GM23338 (cell line): Measurements from ENCODE around the gene ENTPD1. TPM values are rescaled to one million over a fixed set of nuclear protein-coding genes. Genes with fewer than 3 reads are reported as not detected.
"Not testable (repeated sequence)": the region's sequence is repeated elsewhere in the genome, so short reads cannot be mapped to it uniquely, and the experiment has no call there.

ENCODE experiments used
- ATAC-seq: fragments of 200-7000 bp; cut with Tn5 transposase; 3 replicates; pipeline ENCODE4 v1.9.1; 2020
- DNase-seq: peaks from one replicate; pipeline ENCODE4 v3.0.0-alpha.2; 2015; ENCODE audit warnings: low spot score
- H2AFZ ChIP-seq: fragments of 200-600 bp; sonication (generic); 2 replicates; pipeline ENCODE4 v1.8.0; 2016; ENCODE audit warnings: antibody characterized with exemption, mild to moderate bottlenecking, moderate library complexity
- H3F3A ChIP-seq: fragments of 200-600 bp; sonication (generic); replicated peaks from 2 replicates; pipeline ENCODE4 v1.8.0; 2017; ENCODE audit warnings: antibody characterized with exemption, mixed run types, low read depth
- H3K27ac ChIP-seq: fragments of 200-600 bp; sonication (generic); 2 replicates; pipeline ENCODE4 v1.6.1; 2016; ENCODE audit warnings: low read depth
- H3K27me3 ChIP-seq: fragments of 200-600 bp; sonication (generic); 2 replicates; pipeline ENCODE4 v1.8.0; 2016; ENCODE audit warnings: mild to moderate bottlenecking, mixed run types, moderate library complexity; ENCODE audit not compliant: insufficient read depth
- H3K36me3 ChIP-seq: fragments of 200-600 bp; sonication (generic); 2 replicates; pipeline ENCODE4 v1.8.0; 2016; ENCODE audit warnings: mild to moderate bottlenecking; ENCODE audit not compliant: insufficient read depth
- H3K4me1 ChIP-seq: fragments of 200-600 bp; sonication (generic); 2 replicates; pipeline ENCODE4 v1.8.0; 2016; ENCODE audit warnings: mild to moderate bottlenecking, moderate library complexity; ENCODE audit not compliant: insufficient read depth
- H3K4me2 ChIP-seq: fragments of 200-600 bp; sonication (generic); 2 replicates; pipeline ENCODE4 v1.7.1; 2017; ENCODE audit warnings: mixed run types
- H3K4me3 ChIP-seq: fragments of 200-600 bp; sonication (generic); 2 replicates; pipeline ENCODE4 v1.6.1; 2016; ENCODE audit warnings: mixed run types
- H3K79me2 ChIP-seq: fragments of 200-600 bp; sonication (generic); replicated peaks from 2 replicates; pipeline ENCODE4 v1.8.0; 2017; ENCODE audit warnings: mild to moderate bottlenecking; ENCODE audit not compliant: insufficient read depth
- H3K9me2 ChIP-seq: fragments of 200-600 bp; sonication (generic); 2 replicates; pipeline ENCODE4 v1.8.0; 2017; ENCODE audit not compliant: insufficient read depth
- H4K20me1 ChIP-seq: fragments of 200-600 bp; sonication (generic); replicated peaks from 2 replicates; pipeline ENCODE4 v1.8.0; 2017; ENCODE audit warnings: mild to moderate bottlenecking; ENCODE audit not compliant: insufficient read depth
- H3K27ac Mint-ChIP-seq: 2 replicates; pipeline ENCODE4 v1.8.0; 2020; ENCODE audit warnings: inconsistent platforms, mild to moderate bottlenecking, moderate library complexity, mixed read lengths
- H3K27me3 Mint-ChIP-seq: 3 replicates; pipeline ENCODE4 v1.8.0; 2022; ENCODE audit warnings: low read depth, mild to moderate bottlenecking, moderate library complexity, mixed read lengths, inconsistent platforms; ENCODE audit not compliant: insufficient read depth, poor library complexity
- H3K36me3 Mint-ChIP-seq: 3 replicates; pipeline ENCODE4 v1.8.0; 2021; ENCODE audit warnings: low read depth, mild to moderate bottlenecking, inconsistent platforms, moderate library complexity, mixed read lengths
- H3K4me1 Mint-ChIP-seq: 3 replicates; pipeline ENCODE4 v1.8.0; 2020; ENCODE audit warnings: mild to moderate bottlenecking, inconsistent platforms, mixed read lengths
- H3K4me3 Mint-ChIP-seq: 3 replicates; pipeline ENCODE4 v1.8.0; 2021; ENCODE audit warnings: moderate library complexity, mild to moderate bottlenecking, inconsistent platforms, mixed read lengths
- H3K9me3 Mint-ChIP-seq: 3 replicates; pipeline ENCODE4 v1.8.0; 2020; ENCODE audit warnings: moderate library complexity, mild to moderate bottlenecking, inconsistent platforms, mixed read lengths
- CREB1 ChIP-seq: fragments of 250-450 bp; sonication (Bioruptor Pico); IDR thresholded peaks from 2 replicates; pipeline ENCODE4 v1.5.0; 2020; ENCODE audit warnings: low read depth, mild to moderate bottlenecking, moderate library complexity
- EZH2phosphoT487 ChIP-seq: fragments of 200-600 bp; sonication (generic); IDR thresholded peaks from one replicate; pipeline ENCODE4 v1.8.1; 2018; ENCODE audit warnings: antibody characterized with exemption; ENCODE audit not compliant: unreplicated experiment
- POLR2AphosphoS5 ChIP-seq: IDR thresholded peaks from 2 replicates; pipeline ENCODE4 v1.6.1; 2016; ENCODE audit warnings: antibody characterized with exemption, low read depth
- STAT1 ChIP-seq: IDR thresholded peaks from one replicate; pipeline ENCODE4 v1.6.1; 2016; ENCODE audit warnings: antibody characterized with exemption; ENCODE audit not compliant: unreplicated experiment
- ZNF114 ChIP-seq: fragments of 250-450 bp; sonication (Bioruptor Pico); IDR thresholded peaks from 2 replicates; pipeline ENCODE4 v1.5.0; 2020; ENCODE audit warnings: mild to moderate bottlenecking, moderate library complexity
- ZNF331 ChIP-seq: fragments of 250-450 bp; sonication (Bioruptor Pico); IDR thresholded peaks from 2 replicates; pipeline ENCODE4 v1.5.0; 2020; ENCODE audit warnings: low read depth, mild to moderate bottlenecking, moderate library complexity
- polyA plus RNA-seq: library from polyadenylated mRNA; unstranded; fragments of >200 nt; fragmentation: Nextera tagmentation; extraction: Ambion mirVana; gene quantifications from 2 replicates; pipeline ENCODE4 v1.2.1, GENCODE V29; 2016
- total RNA-seq: library from RNA; depleted of rRNA; stranded (reverse); fragments of >200 nt; shearing (Covaris generic); gene quantifications from 2 replicates; pipeline ENCODE4 v1.2.3, GENCODE V29; 2014
- TF ChIP-seq, protein P1 (sequence below): IDR thresholded peaks from 2 replicates; pipeline ENCODE4 v1.6.1; 2016; ENCODE audit warnings: antibody characterized with exemption
- TF ChIP-seq, protein P2 (sequence below): IDR thresholded peaks from one replicate; pipeline ENCODE4 v1.6.1; 2018; ENCODE audit warnings: antibody characterized with exemption; ENCODE audit not compliant: unreplicated experiment

ENTPD1 gene
- total and polyA plus RNA-seq, 2 experiments from 2014 or later, result 2.3 to 3.6 TPM

DNA sequence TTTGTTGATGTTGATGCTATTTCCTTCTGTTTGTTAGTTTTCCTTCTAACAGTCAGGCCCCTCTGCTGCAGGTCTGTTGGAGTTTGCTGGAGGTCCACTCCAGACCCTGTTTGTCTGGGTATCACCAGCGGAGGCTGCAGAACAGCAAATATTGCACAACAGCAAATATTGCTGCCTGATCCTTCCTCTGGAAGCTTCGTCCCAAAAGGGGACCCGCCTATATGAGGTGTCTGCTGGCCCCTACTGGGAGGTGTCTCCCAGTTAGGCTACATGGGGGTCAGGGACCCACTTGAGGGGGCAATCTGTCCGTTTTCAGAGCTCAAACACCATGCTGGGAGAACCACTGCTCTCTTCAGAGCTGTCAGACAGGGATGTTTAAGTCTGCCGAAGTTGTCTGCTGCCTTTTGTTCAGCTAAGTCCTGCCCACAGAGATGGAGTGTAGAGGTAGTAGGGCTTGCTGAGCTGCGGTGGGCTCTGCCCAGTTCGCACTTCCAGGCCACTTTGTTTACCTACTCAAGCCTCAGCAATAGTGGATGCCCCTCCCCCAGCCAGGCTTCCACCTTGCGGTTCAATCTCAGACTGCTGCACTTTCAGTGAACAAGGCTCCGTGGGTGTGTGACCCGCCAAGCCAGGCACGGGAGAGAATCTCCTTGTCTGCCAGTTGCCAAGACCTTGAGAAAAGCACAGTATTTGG, 50.9 kb downstream of the ENTPD1 start:
- H3F3A ChIP-seq, H3K36me3 ChIP-seq, ATAC-seq, H4K20me1 ChIP-seq, H3K4me3 Mint-ChIP-seq, H3K4me2 ChIP-seq, H3K79me2 ChIP-seq, H3K27ac ChIP-seq, DNase-seq, H3K9me2 ChIP-seq, H3K27ac Mint-ChIP-seq, H3K27me3 Mint-ChIP-seq, H3K4me1 Mint-ChIP-seq, H3K27me3 ChIP-seq, H3K4me1 ChIP-seq, H3K4me3 ChIP-seq, H2AFZ ChIP-seq: not testable (repeated sequence)
- peaks cover 73% of the 10 kb centered on the region for H3K9me3 Mint-ChIP-seq
- peaks cover 49% of the 10 kb centered on the region for H3K36me3 Mint-ChIP-seq

DNA sequence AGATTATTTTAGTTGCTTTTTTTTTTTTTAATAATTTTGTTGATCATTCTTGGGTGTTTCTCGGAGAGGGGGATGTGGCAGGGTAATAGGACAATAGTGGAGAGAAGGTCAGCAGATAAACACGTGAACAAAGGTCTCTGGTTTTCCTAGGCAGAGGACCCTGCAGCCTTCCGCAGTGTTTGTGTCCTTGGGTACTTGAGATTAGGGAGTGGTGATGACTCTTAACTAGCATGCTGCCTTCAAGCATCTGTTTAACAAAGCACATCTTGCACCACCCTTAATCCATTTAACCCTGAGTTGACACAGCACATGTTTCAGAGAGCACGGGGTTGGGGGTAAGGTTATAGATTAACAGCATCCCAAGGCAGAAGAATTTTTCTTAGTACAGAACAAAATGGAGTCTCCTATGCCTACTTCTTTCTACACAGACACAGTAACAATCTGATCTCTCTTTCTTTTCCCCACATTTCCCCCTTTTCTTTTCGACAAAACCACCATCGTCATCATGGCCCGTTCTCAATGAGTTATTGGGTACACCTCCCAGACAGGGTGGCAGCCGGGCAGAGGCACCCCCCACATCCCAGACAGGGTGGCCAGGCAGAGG, 52.8 kb downstream of the ENTPD1 start:
- H3K27ac ChIP-seq, H4K20me1 ChIP-seq, H3K79me2 ChIP-seq, DNase-seq, H3K4me2 ChIP-seq, H3K27me3 Mint-ChIP-seq, H3K4me1 ChIP-seq, H2AFZ ChIP-seq, H3K27me3 ChIP-seq, H3K27ac Mint-ChIP-seq, ATAC-seq, H3F3A ChIP-seq, H3K4me1 Mint-ChIP-seq, H3K36me3 ChIP-seq, H3K4me3 ChIP-seq, H3K4me3 Mint-ChIP-seq, H3K9me2 ChIP-seq: not testable (repeated sequence)
- Mint-ChIP-seq H3K9me3 (peaks cover 59% of the 10 kb centered on the region), H3K36me3 (peaks cover 35% of the 10 kb centered on the region)

DNA sequence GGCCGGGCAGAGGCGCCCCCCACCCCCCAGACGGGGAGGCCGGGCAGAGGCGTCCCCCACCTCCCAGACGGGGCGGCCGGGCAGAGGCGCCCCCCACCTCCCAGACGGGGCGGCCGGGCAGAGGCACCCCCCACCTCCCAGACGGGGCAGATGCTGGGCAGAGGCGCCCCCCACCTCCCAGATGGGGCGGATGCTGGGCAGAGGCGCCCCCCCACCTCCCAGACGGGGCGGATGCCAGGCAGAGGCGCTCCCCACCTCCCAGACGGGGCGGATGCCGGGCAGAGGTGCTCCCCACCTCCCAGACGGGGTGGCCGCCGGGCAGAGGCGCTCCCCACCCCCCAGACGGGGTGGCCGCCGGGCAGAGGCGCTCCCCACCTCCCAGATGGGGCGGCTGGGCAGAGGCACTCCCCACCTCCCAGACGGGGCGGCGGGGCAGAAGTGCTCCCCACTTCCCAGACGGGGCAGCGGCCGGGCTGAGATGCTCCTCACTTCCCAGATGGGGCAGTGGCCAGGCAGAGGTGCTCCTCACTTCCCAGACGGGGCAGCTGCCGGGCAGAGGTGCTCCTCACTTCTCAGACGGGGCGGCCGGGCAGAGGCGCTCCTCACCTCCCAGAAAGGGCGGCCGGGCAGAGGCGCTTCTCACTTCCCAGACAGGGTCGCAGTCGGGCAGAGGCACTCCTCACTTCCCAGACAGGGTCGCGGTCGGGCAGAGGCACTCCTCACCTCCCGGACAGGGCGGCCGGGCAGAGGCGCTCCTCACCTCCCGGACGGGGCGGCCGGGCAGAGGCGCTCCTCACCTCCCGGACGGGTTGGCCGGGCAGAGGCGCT, 53.6 kb downstream of the ENTPD1 start:
- 0 out of 2 replicates have a peak, but pooled peaks cover 3% of the 10 kb centered on the region for H3K9me2 ChIP-seq
- no peak overlapping the region for H3K4me2 ChIP-seq
- H3K4me3 ChIP-seq, result no peak overlapping the region
- no peaks in the 10 kb centered on the region for H3K79me2 ChIP-seq
- no peaks in the 10 kb centered on the region for H3K27me3 ChIP-seq
- ATAC-seq (no peak), DNase-seq (no peak)
- no peak overlapping the region for H3K27ac ChIP-seq
- peaks cover 4% of the 10 kb centered on the region for H3K27me3 Mint-ChIP-seq
- H3F3A ChIP-seq, result no peaks in the 10 kb centered on the region
- no peaks in the 10 kb centered on the region for H4K20me1 ChIP-seq
- no peak overlapping the region for H3K4me3 Mint-ChIP-seq
- peaks cover 32% of the 10 kb centered on the region for H3K36me3 Mint-ChIP-seq
- H3K9me3 Mint-ChIP-seq, result peaks cover 52% of the 10 kb centered on the region
- no peak overlapping the region for H2AFZ ChIP-seq
- H3K4me1 ChIP-seq, result no peaks in the 10 kb centered on the region
- H3K27ac Mint-ChIP-seq, result no peak overlapping the region
- no peaks in the 10 kb centered on the region; the same call in none of the 2 replicates for H3K36me3 ChIP-seq
- H3K4me1 Mint-ChIP-seq, result no peaks in the 10 kb centered on the region
- no peak for TF ChIP-seq EZH2phosphoT487
- TF ChIP-seq POLR2AphosphoS5, result no peak
- TF ChIP-seq, protein P1, sequence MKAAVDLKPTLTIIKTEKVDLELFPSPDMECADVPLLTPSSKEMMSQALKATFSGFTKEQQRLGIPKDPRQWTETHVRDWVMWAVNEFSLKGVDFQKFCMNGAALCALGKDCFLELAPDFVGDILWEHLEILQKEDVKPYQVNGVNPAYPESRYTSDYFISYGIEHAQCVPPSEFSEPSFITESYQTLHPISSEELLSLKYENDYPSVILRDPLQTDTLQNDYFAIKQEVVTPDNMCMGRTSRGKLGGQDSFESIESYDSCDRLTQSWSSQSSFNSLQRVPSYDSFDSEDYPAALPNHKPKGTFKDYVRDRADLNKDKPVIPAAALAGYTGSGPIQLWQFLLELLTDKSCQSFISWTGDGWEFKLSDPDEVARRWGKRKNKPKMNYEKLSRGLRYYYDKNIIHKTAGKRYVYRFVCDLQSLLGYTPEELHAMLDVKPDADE, result no peak
- TF ChIP-seq, protein P2, sequence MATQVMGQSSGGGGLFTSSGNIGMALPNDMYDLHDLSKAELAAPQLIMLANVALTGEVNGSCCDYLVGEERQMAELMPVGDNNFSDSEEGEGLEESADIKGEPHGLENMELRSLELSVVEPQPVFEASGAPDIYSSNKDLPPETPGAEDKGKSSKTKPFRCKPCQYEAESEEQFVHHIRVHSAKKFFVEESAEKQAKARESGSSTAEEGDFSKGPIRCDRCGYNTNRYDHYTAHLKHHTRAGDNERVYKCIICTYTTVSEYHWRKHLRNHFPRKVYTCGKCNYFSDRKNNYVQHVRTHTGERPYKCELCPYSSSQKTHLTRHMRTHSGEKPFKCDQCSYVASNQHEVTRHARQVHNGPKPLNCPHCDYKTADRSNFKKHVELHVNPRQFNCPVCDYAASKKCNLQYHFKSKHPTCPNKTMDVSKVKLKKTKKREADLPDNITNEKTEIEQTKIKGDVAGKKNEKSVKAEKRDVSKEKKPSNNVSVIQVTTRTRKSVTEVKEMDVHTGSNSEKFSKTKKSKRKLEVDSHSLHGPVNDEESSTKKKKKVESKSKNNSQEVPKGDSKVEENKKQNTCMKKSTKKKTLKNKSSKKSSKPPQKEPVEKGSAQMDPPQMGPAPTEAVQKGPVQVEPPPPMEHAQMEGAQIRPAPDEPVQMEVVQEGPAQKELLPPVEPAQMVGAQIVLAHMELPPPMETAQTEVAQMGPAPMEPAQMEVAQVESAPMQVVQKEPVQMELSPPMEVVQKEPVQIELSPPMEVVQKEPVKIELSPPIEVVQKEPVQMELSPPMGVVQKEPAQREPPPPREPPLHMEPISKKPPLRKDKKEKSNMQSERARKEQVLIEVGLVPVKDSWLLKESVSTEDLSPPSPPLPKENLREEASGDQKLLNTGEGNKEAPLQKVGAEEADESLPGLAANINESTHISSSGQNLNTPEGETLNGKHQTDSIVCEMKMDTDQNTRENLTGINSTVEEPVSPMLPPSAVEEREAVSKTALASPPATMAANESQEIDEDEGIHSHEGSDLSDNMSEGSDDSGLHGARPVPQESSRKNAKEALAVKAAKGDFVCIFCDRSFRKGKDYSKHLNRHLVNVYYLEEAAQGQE, result no peak
- no peak for TF ChIP-seq CREB1 (CRISPR knock-in tag)
- no peak for TF ChIP-seq ZNF114 (CRISPR knock-in tag)
- TF ChIP-seq STAT1, result no peak
- TF ChIP-seq ZNF331, result no peak
